Measurements from ENCODE around the gene PPIF.
A peak's percentile ranks its signal among the peaks of the same experiment; 100 is the strongest.

Gene PPIF

GRCh38 chr10:79379512-79380124 is 32.3 kb downstream of the PPIF start:
- DNase-seq = no peak
- in situ Hi-C loops (cut with MboI; ENCODE audit: low pct_unique_long_range_greater_than_20kb, low sequenced_read_pairs) = loop anchor here (25.0 kb wide), 1 partner anchor 108 kb away; no protein-coding TSS in a partner anchor

- no peak for DNase-seq
- in situ Hi-C loops (cut with MboI; ENCODE audit: low pct_unique_long_range_greater_than_20kb, low sequenced_read_pairs) = loop anchor here (25.0 kb wide), 1 partner anchor 107 kb away; no protein-coding TSS in a partner anchor
Observed at GRCh38 chr10:79380125-79380945, 33.1 kb downstream of the PPIF start.

GRCh38 chr10:79380946-79381721 is 33.9 kb downstream of the PPIF start:
- in situ Hi-C loops (cut with MboI; ENCODE audit: low pct_unique_long_range_greater_than_20kb, low sequenced_read_pairs) = loop anchor here (25.0 kb wide), 1 partner anchor 106 kb away; no protein-coding TSS in a partner anchor
- DNase-seq = no peak

- in situ Hi-C loops (cut with MboI; ENCODE audit: low pct_unique_long_range_greater_than_20kb, low sequenced_read_pairs) = loop anchor here (25.0 kb wide), 1 partner anchor 105 kb away; no protein-coding TSS in a partner anchor
- no peak for DNase-seq
Observed at GRCh38 chr10:79381804-79382221, 34.5 kb downstream of the PPIF start.

DNA sequence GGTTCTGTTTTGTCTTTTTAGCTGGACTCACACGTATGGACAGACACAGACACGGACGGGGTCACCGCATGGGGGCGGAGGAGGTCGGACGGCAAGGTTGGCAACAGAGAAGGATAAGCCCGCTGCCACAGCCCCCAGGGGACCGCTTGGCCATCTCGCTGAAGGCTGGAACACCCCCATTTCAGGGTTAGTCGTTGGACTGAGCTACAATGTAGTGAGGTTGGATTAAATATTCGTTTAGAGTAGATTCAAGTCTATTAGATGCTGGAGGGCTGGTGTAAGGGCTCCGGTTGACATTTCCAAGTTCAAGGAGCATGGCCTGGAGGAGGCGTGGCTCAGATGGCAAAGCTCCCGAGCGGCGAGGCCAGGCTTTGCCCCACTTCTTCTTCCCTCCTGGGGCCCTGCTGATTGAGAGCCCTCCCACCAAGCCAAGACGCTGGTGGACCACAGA is 35.2 kb downstream of the PPIF start:
- in situ Hi-C loops (cut with MboI; ENCODE audit: low pct_unique_long_range_greater_than_20kb, low sequenced_read_pairs) = loop anchor here (25.0 kb wide), 1 partner anchor 105 kb away; no protein-coding TSS in a partner anchor
- no peak for DNase-seq

DNA sequence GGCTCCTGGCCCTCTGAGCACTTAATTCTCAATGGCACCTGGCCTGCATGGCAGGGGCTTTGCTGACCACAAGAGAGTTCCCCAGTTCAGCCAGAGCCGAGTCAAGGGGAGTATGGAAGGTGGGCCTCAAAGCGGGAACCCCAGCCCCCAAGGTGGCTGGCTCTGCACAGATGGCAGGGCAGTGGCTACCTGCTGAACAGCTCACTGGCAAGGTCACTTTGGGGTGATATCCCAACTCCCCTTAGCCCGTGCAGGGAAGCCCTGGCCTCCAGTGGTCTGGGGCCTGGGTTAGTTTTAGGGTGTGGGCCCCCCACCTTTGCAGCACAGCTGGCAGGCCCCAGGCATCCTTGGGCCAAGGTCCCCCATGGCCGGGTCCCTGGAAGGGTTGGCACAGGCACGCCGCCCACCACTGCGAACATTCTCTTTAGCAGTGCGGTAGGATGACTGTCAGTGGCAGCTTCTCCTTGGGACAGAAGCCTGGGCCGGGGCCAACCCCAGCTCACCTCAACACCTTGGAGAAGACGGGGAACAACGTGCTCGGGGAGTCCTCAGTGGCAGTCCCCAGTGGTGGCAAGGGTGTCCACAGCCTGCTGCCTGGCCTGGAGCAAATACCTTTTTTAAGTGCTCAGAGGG is 36.8 kb downstream of the PPIF start:
- in situ Hi-C loops (cut with MboI; ENCODE audit: low pct_unique_long_range_greater_than_20kb, low sequenced_read_pairs) = loop anchor here (25.0 kb wide), 1 partner anchor 103 kb away; no protein-coding TSS in a partner anchor

GRCh38 chr10:79384773-79385391 is 37.6 kb downstream of the PPIF start:
- in situ Hi-C loops (cut with MboI; ENCODE audit: low pct_unique_long_range_greater_than_20kb, low sequenced_read_pairs) = loop anchor here (25.0 kb wide), 1 partner anchor 102 kb away; no protein-coding TSS in a partner anchor
- DNase-seq = no peak

More for the DNA sequence above, 36.8 kb downstream of the PPIF start:
- DNase-seq = no peak

DNA sequence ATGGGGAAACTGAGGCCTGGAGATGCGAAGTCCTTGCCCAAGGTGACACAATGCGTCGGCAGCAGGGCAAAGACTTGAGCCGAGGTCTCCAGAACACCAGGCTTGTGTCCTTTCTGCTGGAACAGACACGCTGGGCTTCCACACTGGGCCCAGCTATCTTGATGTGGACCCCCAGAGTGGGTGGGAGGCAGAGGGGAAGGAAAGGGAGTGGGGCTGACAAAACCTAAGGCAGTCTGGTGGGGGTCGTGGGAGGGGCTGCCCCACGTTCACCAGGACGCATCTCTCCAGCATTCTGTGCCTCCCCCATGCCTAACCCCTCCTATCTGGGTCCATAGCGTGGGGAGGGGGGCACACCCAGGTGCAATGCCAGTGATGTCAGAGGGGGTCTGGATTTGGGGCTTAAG is 38.1 kb downstream of the PPIF start:
- in situ Hi-C loops (cut with MboI; ENCODE audit: low pct_unique_long_range_greater_than_20kb, low sequenced_read_pairs) = loop anchor here (25.0 kb wide), 1 partner anchor 102 kb away; no protein-coding TSS in a partner anchor
- no peak for DNase-seq

- in situ Hi-C loops (cut with MboI; ENCODE audit: low pct_unique_long_range_greater_than_20kb, low sequenced_read_pairs) = loop anchor here (25.0 kb wide), 1 partner anchor 101 kb away; no protein-coding TSS in a partner anchor
- DNase-seq = no peak
Observed at GRCh38 chr10:79385804-79386531, 38.7 kb downstream of the PPIF start.

- no peak for DNase-seq
- in situ Hi-C loops (cut with MboI; ENCODE audit: low pct_unique_long_range_greater_than_20kb, low sequenced_read_pairs) = loop anchor here (25.0 kb wide), 1 partner anchor 100 kb away; no protein-coding TSS in a partner anchor
Observed at GRCh38 chr10:79386637-79387465, 39.6 kb downstream of the PPIF start.

DNA sequence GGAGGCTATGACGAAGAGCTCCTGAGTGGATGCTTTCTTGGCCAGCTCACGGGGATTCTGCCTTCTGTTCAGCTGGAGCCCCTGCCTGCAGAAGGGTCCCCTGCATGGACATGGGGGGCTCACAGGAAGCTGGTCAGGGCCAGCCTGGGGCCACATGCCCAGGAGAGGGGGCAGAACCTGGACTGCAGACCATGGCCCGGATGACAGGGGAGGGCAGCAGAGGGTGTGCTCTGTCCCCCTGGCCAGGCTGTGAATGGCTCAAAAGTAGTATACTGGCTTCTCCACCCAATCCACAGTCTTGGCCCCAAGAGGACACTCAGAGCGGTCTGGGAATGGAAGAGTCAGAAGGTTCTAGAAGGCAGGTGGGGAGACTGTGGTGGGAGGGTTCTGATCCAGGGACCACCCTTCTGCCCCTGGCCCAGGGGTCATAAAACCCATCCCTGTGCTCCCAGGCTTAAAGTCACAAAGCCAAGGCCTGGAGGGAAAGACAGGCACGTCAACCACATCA is 40.3 kb downstream of the PPIF start:
- in situ Hi-C loops (cut with MboI; ENCODE audit: low pct_unique_long_range_greater_than_20kb, low sequenced_read_pairs) = loop anchor here (25.0 kb wide), 1 partner anchor 100 kb away; no protein-coding TSS in a partner anchor
- no peak for DNase-seq

- in situ Hi-C loops (cut with MboI; ENCODE audit: low pct_unique_long_range_greater_than_20kb, low sequenced_read_pairs) = loop anchor here (25.0 kb wide), 1 partner anchor 99 kb away; no protein-coding TSS in a partner anchor
- no peak for DNase-seq
Observed at GRCh38 chr10:79387974-79388850, 40.9 kb downstream of the PPIF start.

DNA sequence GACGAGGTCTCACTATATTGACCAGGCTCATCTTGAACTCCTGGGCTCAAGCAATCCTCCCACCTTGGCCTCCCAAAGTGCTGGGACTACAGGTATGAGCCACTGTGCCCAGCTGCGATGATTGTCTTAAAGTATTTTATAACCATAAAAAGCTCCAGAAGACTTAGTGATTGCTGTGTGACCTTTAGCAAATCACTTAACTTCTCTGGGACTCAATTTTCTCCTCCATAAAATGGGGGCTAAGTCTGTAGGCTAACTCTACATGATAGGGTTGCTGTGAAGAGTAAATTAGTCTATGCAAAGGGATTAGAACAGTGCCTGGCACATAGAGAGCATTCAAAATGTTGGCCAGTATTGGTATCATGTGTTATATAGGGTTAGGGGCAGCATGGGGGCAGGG is 42.8 kb downstream of the PPIF start:
- in situ Hi-C loops (cut with MboI; ENCODE audit: low pct_unique_long_range_greater_than_20kb, low sequenced_read_pairs) = loop anchor here (25.0 kb wide), 1 partner anchor 97 kb away; no protein-coding TSS in a partner anchor
- DNase-seq = no peak

- in situ Hi-C loops (cut with MboI; ENCODE audit: low pct_unique_long_range_greater_than_20kb, low sequenced_read_pairs) = loop anchor here (25.0 kb wide), 1 partner anchor 97 kb away; no protein-coding TSS in a partner anchor
- DNase-seq = peak; percentile 92
Observed at GRCh38 chr10:79390551-79391229, 43.4 kb downstream of the PPIF start.
